Fibroblast of lung (primary cell): ENCODE data around the gene ANKS4B. TPM values are rescaled to one million over a fixed set of nuclear protein-coding genes. Genes with fewer than 3 reads are reported as not detected.

ENCODE experiments used
- DNase-seq, 2 donors: peaks; one replicate each; pipeline versions ENCODE4 v3.0.0 to v3.0.0-alpha.2; 2010; ENCODE audit warnings: low read depth in 2 of 2
- H2AFZ ChIP-seq: 2 replicates; pipeline ENCODE4 v1.5.1; 2012; ENCODE audit warnings: low read length, control low read depth, inconsistent platforms
- H3K27ac ChIP-seq: 2 replicates; pipeline ENCODE4 v1.5.1; 2011; ENCODE audit warnings: low read length, control low read depth; ENCODE audit not compliant: insufficient read depth
- H3K27me3 ChIP-seq: 2 replicates; pipeline ENCODE4 v1.5.1; 2011; ENCODE audit warnings: mild to moderate bottlenecking, low read length; ENCODE audit not compliant: control insufficient read depth, insufficient read depth
- H3K36me3 ChIP-seq: 2 replicates; pipeline ENCODE4 v1.5.1; 2011; ENCODE audit warnings: low read length; ENCODE audit not compliant: control insufficient read depth, insufficient read depth
- H3K4me1 ChIP-seq: 2 replicates; pipeline ENCODE4 v1.5.1; 2011; ENCODE audit warnings: low read length; ENCODE audit not compliant: control insufficient read depth, insufficient read depth; ENCODE audit errors: extremely low read depth
- H3K4me2 ChIP-seq: 2 replicates; pipeline ENCODE4 v1.5.1; 2011; ENCODE audit warnings: low read length, control low read depth; ENCODE audit not compliant: insufficient read depth; ENCODE audit errors: extremely low read depth
- H3K4me3 ChIP-seq, 4 experiments: fragments of 200-600 bp in 1 of 4; sonication (generic) in 1 of 4; replicated peaks in 1 of 4; 2 replicates each; pipeline ENCODE4 v1.5.1; 2011 to 2016; ENCODE audit warnings: low read length in 4 of 4, low read depth in 3 of 4, mild to moderate bottlenecking in 3 of 4, control low read depth in 2 of 4, inconsistent platforms in 1 of 4, mixed read lengths in 1 of 4; ENCODE audit not compliant: insufficient read depth in 1 of 4; ENCODE audit errors: control extremely low read depth in 1 of 4
- H3K79me2 ChIP-seq: 2 replicates; pipeline ENCODE4 v1.5.1; 2012; ENCODE audit warnings: mild to moderate bottlenecking, low read length, inconsistent platforms; ENCODE audit not compliant: control insufficient read depth, insufficient read depth
- H3K9ac ChIP-seq: 2 replicates; pipeline ENCODE4 v1.5.1; 2011; ENCODE audit warnings: mild to moderate bottlenecking, low read length, control low read depth; ENCODE audit not compliant: insufficient read depth
- H3K9me3 ChIP-seq: 2 replicates; pipeline ENCODE4 v1.5.1; 2012; ENCODE audit warnings: low read depth, low read length; ENCODE audit not compliant: control insufficient read depth, insufficient read depth
- H4K20me1 ChIP-seq: 2 replicates; pipeline ENCODE4 v1.5.1; 2011; ENCODE audit warnings: low read length; ENCODE audit not compliant: control insufficient read depth, insufficient read depth; ENCODE audit errors: extremely low read depth
- CTCF ChIP-seq, 2 donors: IDR thresholded peaks in 1 of 2; conservative IDR thresholded peaks in 1 of 2; 1 replicate in 1 of 2; 2 replicates in 1 of 2; pipeline ENCODE4 v1.5.1; 2011 to 2012; ENCODE audit warnings: low read length in 2 of 2, control low read depth in 1 of 2, inconsistent platforms in 1 of 2, low read depth in 1 of 2, mild to moderate bottlenecking in 1 of 2
- EZH2 ChIP-seq: IDR thresholded peaks from 2 replicates; pipeline ENCODE4 v1.5.1; 2012; ENCODE audit warnings: low read length, control low read depth, mild to moderate bottlenecking; ENCODE audit errors: missing control alignments
- polyA plus RNA-seq, 2 donors: library from polyadenylated mRNA; depleted of rRNA in 1 of 2; stranded (reverse) in 1 of 2; unstranded in 1 of 2; fragments of >200 nt; gene quantifications; 2 replicates each; pipeline ENCODE4 v1.2.1, GENCODE V29; 2011 to 2012; ENCODE audit warnings: missing spikeins in 1 of 2
- total RNA-seq: library from RNA; depleted of rRNA; stranded (reverse); fragments of >200 nt; gene quantifications from 2 replicates; pipeline ENCODE4 v1.2.1, GENCODE V29; 2014

Gene ANKS4B
- total and polyA plus RNA-seq, 2 donors (not counting 1 experiment from before 2014, with no cell fraction given), result not detected

DNA sequence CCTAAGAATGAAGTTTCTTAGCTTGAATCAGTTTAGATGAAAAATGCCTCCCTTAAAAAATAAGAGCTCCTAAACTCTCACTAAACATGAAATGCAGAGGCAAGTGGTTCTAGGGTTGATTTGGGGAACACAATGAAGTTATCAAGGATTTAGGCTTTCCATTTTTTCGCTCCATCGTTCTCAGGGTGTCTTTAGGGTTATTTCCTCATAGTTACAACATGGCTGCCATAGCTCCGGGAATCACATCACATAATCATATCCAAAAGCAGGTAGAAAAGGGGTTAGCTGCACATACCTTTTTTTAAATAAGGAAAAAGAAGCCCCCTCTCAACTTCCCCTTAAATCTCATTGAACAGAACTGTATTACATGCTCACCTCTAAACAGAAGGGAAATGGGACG lies 43.5 kb upstream of the ANKS4B start:
- TF ChIP-seq CTCF (conservative IDR thresholded peaks at IDR 0.05 in 1 of 2, IDR thresholded peaks at IDR 0.05 in 1 of 2; ENCODE audit: low read depth in 1 of 2, low read length in 2 of 2) (no peak), EZH2 (no peak)
- H3K79me2 ChIP-seq, result no peaks in the 10 kb centered on the region
- no peak for DNase-seq
- no peak overlapping the region for H3K4me3 ChIP-seq
- peaks cover 3% of the 10 kb centered on the region for H3K4me1 ChIP-seq
- peaks cover 5% of the 10 kb centered on the region for H3K27me3 ChIP-seq
- no peaks in the 10 kb centered on the region for H3K36me3 ChIP-seq
- H3K9ac ChIP-seq, result no peak overlapping the region
- H3K27ac ChIP-seq, result no peak overlapping the region
- no peak overlapping the region for H2AFZ ChIP-seq
- H4K20me1 ChIP-seq, result no peaks in the 10 kb centered on the region
- H3K4me2 ChIP-seq, result no peak overlapping the region
- H3K9me3 ChIP-seq, result no peaks in the 10 kb centered on the region

GRCh38 chr16:21190599-21190998 lies 42.9 kb upstream of the ANKS4B start:
- DNase-seq, result peak in 1 of 2 donors; percentile 36

GRCh38 chr16:21192991-21193390 lies 40.5 kb upstream of the ANKS4B start:
- DNase-seq, result no peak
- Histone ChIP-seq H2AFZ (no peak overlapping the region), H3K9ac (no peak overlapping the region), H4K20me1 (no peaks in the 10 kb centered on the region), H3K79me2 (no peaks in the 10 kb centered on the region), H3K27me3 (peaks cover 5% of the 10 kb centered on the region), H3K4me3 (no peak overlapping the region), H3K4me2 (no peak overlapping the region), H3K4me1 (peaks cover 3% of the 10 kb centered on the region), H3K36me3 (no peaks in the 10 kb centered on the region), H3K27ac (no peak overlapping the region), H3K9me3 (no peaks in the 10 kb centered on the region)
- TF ChIP-seq CTCF (conservative IDR thresholded peaks at IDR 0.05 in 1 of 2, IDR thresholded peaks at IDR 0.05 in 1 of 2; ENCODE audit: low read depth in 1 of 2, low read length in 2 of 2), result no peak
- no peak for TF ChIP-seq EZH2

More at GRCh38 chr16:21190599-21190998, 42.9 kb upstream of the ANKS4B start:
- H3K9ac ChIP-seq, result no peak overlapping the region
- peaks cover 5% of the 10 kb centered on the region for H3K27me3 ChIP-seq
- H3K27ac ChIP-seq, result no peak overlapping the region
- H2AFZ ChIP-seq, result no peak overlapping the region
- H3K4me1 ChIP-seq, result peaks cover 3% of the 10 kb centered on the region
- no peak overlapping the region for H3K4me3 ChIP-seq
- no peaks in the 10 kb centered on the region for H3K79me2 ChIP-seq
- no peak overlapping the region for H3K4me2 ChIP-seq
- no peak for TF ChIP-seq CTCF (conservative IDR thresholded peaks at IDR 0.05 in 1 of 2, IDR thresholded peaks at IDR 0.05 in 1 of 2; ENCODE audit: low read depth in 1 of 2, low read length in 2 of 2)
- no peak for TF ChIP-seq EZH2
- no peaks in the 10 kb centered on the region for H3K36me3 ChIP-seq
- H3K9me3 ChIP-seq, result no peaks in the 10 kb centered on the region
- H4K20me1 ChIP-seq, result no peaks in the 10 kb centered on the region
